Activated gamma-delta T cell treated with Interleukin-2 at 50 U/mL for 16 hours (primary cell): Measurements from ENCODE around the gene ZNF445.

ENCODE experiments used
- DNase-seq: peaks from one replicate; pipeline ENCODE4 v3.0.0-alpha.2; 2020

The ZNF445 gene

DNA sequence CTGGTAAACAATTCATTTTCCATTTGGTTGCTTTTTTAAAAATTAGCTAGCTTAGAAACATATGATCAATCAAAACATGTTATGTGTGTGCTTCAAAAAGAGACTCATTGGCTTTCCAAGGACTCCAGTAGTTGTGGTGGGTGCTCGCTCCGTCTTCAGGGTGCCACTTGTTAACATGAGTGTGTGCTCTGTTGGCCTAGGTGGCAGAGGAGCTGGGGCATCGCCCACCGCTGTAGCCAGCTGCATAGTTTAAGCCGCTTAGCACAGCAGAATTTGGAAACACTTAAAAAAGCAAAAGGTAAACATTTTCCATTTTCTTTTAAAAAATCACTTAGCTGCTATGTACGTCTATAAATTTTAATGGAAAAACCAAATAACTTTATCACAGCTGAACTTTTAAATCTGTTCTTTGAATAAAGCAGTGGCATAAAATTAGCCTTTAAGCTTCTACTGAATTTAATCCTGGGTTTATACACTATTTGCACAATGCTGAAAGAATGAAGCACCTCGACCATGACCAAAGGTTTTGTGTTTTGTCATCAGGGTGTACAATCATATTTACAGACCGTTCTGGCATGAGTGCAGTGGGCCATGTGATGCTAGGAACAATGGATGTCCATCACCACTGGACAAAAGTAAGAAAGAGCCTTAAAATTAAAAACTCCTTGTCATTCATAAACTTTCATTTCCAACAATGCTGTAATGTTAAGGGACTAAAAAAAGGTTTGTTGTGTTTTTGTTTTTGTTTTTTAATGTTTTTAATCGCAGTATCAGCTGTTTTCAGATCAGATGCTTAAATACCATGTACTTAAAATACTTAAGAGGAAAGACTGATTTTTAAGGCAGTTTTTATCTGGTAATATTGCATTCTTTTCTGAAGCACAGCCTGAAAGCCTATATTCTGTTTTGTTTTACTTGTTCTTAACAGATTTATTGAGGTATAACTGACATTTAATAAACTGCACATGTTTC lies 81.0 kb downstream of the ZNF445 start:
- DNase-seq = no peak

DNA sequence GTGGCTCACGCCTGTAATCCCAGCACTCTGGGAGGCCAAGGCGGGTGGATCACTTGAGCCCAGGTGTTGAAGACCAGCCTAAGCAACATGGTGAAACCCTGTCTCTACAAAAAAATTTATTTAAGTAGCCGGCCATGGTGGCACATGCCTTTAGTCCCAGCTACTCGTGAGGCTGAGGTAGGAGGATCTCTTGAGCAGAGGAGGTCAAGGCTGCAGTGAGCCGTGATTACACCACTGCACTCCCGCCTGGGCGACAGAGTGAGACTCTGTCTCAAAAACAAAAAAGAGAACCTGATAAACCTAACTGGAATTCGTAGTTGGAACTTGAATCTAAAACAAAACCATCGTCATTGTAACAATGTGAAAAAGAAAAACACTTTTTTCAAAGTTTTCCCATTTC lies 81.8 kb downstream of the ZNF445 start:
- DNase-seq = no peak

DNA sequence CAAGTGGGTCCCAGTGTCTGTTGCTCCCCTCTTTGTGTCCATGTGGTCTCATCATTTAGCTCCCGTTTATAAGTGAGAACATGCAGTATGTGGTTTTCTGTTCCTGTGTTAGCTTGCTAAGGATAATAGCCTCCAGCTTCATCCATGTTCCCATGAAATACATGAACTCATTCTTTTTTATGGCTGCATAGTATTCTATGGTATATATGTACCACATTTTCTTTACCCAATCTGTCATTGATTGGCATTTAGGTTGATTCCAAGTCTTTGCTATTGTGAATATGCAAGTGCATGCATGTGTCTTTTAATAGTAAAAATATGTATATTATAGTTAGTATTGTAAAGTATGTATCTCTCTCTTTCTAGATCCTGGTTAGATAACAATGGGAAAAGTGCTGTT lies 85.0 kb downstream of the ZNF445 start:
- DNase-seq = no peak

DNA sequence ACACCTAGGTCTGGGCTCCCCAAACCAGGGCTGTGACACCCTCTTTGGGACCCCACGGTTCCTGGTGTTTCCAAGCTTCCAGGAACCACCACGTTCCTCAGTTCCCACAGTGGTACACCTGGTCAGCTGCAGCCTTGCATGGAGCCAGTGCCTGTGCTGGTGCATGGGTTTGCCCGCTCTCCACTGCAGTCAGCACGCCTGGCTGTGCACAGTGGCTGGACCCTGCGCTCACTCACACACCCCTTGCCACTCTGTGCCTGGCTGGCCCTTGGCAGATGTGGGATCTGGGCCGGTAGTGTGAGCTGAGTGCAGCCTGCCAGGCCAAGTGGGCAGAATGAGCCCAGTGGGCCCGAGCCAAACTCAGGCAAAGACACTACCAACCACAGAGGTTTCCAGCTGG lies 90.1 kb downstream of the ZNF445 start:
- no peak for DNase-seq
